Measurements from ENCODE around the gene RNASEH1. TPM values are rescaled to one million over a fixed set of nuclear protein-coding genes. Genes with fewer than 3 reads are reported as not detected.
A peak's percentile ranks its signal among the peaks of the same experiment; 100 is the strongest.

RNASEH1 gene
- total RNA-seq (2014; rRNA removed; shearing (Covaris generic)) = 33.2 and 42.0 TPM in 2 replicates
- 35.5 and 40.7 TPM in 2 replicates for polyA plus RNA-seq (2016; fragmentation: Nextera tagmentation; extraction: Ambion mirVana)
- long read RNA-seq, transcript RNASEH1-201 (8 exons, 1,887 nt) = major isoform, 86 of 108 reads
- long read RNA-seq, partial matches to known transcripts = 12 of 108 reads
- long read RNA-seq, other reads (novel, unspliced or antisense) = 7 of 108 reads

DNA sequence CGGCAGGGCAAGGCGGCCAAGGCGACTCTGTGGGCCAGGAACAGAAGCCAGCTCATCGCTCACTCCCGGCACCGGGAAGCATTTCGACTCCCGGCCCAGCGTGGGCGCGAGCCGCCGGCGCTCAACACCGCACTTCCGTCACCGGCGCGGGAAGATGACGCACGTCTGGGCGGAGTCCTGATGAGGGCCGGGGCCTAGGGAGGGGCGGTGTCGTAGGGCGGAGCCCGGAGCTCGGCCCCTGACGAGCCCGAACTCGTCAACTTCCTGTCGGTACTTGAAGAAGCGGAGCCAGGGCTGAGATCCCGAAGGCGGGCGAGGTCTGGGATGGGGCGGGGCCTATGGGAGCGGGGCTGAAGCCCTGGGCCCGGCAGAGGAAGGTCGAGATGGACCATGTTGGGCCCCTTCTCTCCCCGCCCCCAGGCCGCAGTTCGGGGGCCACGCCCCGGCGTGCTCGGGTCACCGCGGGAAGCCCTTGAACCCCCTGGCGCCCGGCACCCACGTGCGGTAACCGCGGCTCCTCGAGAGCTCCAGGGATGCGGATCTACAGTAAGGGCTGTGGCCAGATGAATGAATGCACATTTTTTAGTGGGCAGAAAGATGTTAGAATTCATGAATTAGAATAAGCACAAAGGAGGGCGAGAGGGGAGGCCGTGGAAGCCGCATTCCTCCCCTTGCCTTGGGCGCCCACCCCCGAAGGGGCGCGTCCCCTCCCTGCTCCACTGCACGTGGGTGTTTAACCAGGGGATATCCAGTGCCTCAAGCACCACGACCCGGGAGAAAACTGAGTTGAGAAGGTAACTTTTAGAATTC lies at the start of gene RNASEH1:
Gene RNASEH1, minus strand, starts transcription at position 129 of the 810 bp plus-strand sequence. Its CDS starts 73 bp downstream, at position 56.
- H4K20me1 ChIP-seq (replicated peaks; ENCODE audit: insufficient read depth) = peaks cover 16% of the 10 kb centered on the region; the same call in 1 of the 2 replicates
- peaks cover 10% of the 10 kb centered on the region for H3K4me1 ChIP-seq (ENCODE audit: insufficient read depth)
- H3K36me3 ChIP-seq (ENCODE audit: insufficient read depth) = peaks cover 44% of the 10 kb centered on the region
- Mint-ChIP-seq H3K9me3 (no peaks in the 10 kb centered on the region), H3K4me1 (peaks cover 6% of the 10 kb centered on the region), H3K36me3 (ENCODE audit: low read depth) (peaks cover 63% of the 10 kb centered on the region), H3K27me3 (ENCODE audit: insufficient read depth, low read depth, poor library complexity) (peaks cover 5% of the 10 kb centered on the region), H3K4me3 (peak within 1 kb of the TSS; percentile 91), H3K27ac (peak within 1 kb of the TSS; percentile 98)
- H3K79me2 ChIP-seq (replicated peaks; ENCODE audit: insufficient read depth) = peaks cover 64% of the 10 kb centered on the region
- ATAC-seq = peak; percentile 98
- H3K27me3 ChIP-seq (ENCODE audit: insufficient read depth) = no peaks in the 10 kb centered on the region
- no peaks in the 10 kb centered on the region for H3K9me2 ChIP-seq (ENCODE audit: insufficient read depth)
- peaks cover 9% of the 10 kb centered on the region; the same call in 1 of the 2 replicates for H3F3A ChIP-seq (replicated peaks; ENCODE audit: low read depth)
- H2AFZ ChIP-seq = peak within 1 kb of the TSS; percentile 60; the same call in 1 of the 2 replicates
- H3K4me3 ChIP-seq = peak within 1 kb of the TSS; percentile 87
- peak within 1 kb of the TSS; percentile 89 for H3K4me2 ChIP-seq
- TF ChIP-seq STAT1 (IDR thresholded peaks at IDR 0.05; ENCODE audit: unreplicated experiment) (no peak), ETS1 (IDR thresholded peaks at IDR 0.05) (peak; percentile 71), CREB1 (CRISPR knock-in tag; IDR thresholded peaks at IDR 0.05; ENCODE audit: low read depth) (peak; percentile 98), ZNF462 (CRISPR knock-in tag; IDR thresholded peaks at IDR 0.05) (no peak), JUNB (IDR thresholded peaks at IDR 0.05; ENCODE audit: unreplicated experiment) (no peak), POLR2AphosphoS5 (IDR thresholded peaks at IDR 0.05; ENCODE audit: low read depth) (peak; percentile 90), EZH2 (IDR thresholded peaks at IDR 0.05; ENCODE audit: low read depth, unreplicated experiment) (no peak)
- peak; percentile 99 for DNase-seq (ENCODE audit: low spot score)
- H3K27ac ChIP-seq (ENCODE audit: low read depth) = peak within 1 kb of the TSS; percentile 99

Data from GM23338 (cell line).